Nephron progenitor cell (in vitro differentiated cells): ENCODE results near the gene TDP2.
"Not testable (repeated sequence)": the region's sequence is repeated elsewhere in the genome, so short reads cannot be mapped to it uniquely, and the experiment has no call there.

ENCODE experiments used
- DNase-seq: peaks from one replicate; pipeline ENCODE4 v3.0.0; 2021
- H3K27ac Mint-ChIP-seq: 2 replicates; pipeline ENCODE4 v1.8.0; 2021; ENCODE audit warnings: mild to moderate bottlenecking, moderate library complexity, mixed read lengths
- H3K27me3 Mint-ChIP-seq: 2 replicates; pipeline ENCODE4 v1.8.0; 2021; ENCODE audit warnings: mild to moderate bottlenecking, low read depth, mixed read lengths; ENCODE audit not compliant: poor library complexity
- H3K36me3 Mint-ChIP-seq: 2 replicates; pipeline ENCODE4 v1.8.0; 2021; ENCODE audit warnings: low read depth, mixed read lengths
- H3K4me1 Mint-ChIP-seq: 2 replicates; pipeline ENCODE4 v1.8.0; 2021; ENCODE audit warnings: mixed read lengths
- H3K4me3 Mint-ChIP-seq: 2 replicates; pipeline ENCODE4 v1.8.0; 2021; ENCODE audit warnings: mild to moderate bottlenecking, moderate library complexity, mixed read lengths
- H3K9me3 Mint-ChIP-seq: 2 replicates; pipeline ENCODE4 v1.8.0; 2021; ENCODE audit warnings: mild to moderate bottlenecking, moderate library complexity, mixed read lengths
- CTCF ChIP-seq: fragments of 200-600 bp; sonication (generic); IDR thresholded peaks from 2 replicates; pipeline ENCODE4 v1.5.0; 2021; ENCODE audit warnings: antibody characterized with exemption

TDP2 gene

DNA sequence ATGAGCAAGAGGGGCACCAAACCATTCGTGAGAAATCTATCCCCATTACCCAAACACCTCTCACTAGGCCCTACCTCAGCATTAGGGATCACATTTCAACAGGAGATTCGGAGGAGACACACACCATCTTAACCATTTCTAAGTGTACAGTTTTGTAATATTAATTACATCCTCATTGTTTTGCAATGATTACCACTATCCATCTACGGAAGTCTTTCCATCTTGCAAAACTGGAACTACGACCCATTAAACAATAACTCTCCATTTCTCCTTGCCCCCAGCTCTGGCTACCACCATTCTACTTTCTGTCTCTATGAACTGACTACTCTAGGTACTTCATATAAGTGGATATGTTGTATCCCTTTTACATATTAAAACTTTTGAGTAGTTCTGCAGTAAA lies 20.2 kb upstream of the TDP2 start:
- no peaks in the 10 kb centered on the region for H3K9me3 Mint-ChIP-seq
- H3K4me3 Mint-ChIP-seq, result no peak overlapping the region
- no peak overlapping the region for H3K27ac Mint-ChIP-seq
- peaks cover 6% of the 10 kb centered on the region for H3K27me3 Mint-ChIP-seq
- no peak for TF ChIP-seq CTCF
- DNase-seq, result no peak
- H3K36me3 Mint-ChIP-seq, result peaks cover 26% of the 10 kb centered on the region
- H3K4me1 Mint-ChIP-seq, result peaks cover 10% of the 10 kb centered on the region

- Mint-ChIP-seq H3K27me3 (peaks cover 6% of the 10 kb centered on the region), H3K27ac (no peak overlapping the region), H3K4me1 (peaks cover 10% of the 10 kb centered on the region), H3K36me3 (peaks cover 32% of the 10 kb centered on the region), H3K4me3 (no peak overlapping the region), H3K9me3 (peaks cover 2% of the 10 kb centered on the region)
- TF ChIP-seq CTCF, result no peak
- no peak for DNase-seq
Measured at GRCh38 chr6:24686408-24686807, 19.7 kb upstream of the TDP2 start.

DNA sequence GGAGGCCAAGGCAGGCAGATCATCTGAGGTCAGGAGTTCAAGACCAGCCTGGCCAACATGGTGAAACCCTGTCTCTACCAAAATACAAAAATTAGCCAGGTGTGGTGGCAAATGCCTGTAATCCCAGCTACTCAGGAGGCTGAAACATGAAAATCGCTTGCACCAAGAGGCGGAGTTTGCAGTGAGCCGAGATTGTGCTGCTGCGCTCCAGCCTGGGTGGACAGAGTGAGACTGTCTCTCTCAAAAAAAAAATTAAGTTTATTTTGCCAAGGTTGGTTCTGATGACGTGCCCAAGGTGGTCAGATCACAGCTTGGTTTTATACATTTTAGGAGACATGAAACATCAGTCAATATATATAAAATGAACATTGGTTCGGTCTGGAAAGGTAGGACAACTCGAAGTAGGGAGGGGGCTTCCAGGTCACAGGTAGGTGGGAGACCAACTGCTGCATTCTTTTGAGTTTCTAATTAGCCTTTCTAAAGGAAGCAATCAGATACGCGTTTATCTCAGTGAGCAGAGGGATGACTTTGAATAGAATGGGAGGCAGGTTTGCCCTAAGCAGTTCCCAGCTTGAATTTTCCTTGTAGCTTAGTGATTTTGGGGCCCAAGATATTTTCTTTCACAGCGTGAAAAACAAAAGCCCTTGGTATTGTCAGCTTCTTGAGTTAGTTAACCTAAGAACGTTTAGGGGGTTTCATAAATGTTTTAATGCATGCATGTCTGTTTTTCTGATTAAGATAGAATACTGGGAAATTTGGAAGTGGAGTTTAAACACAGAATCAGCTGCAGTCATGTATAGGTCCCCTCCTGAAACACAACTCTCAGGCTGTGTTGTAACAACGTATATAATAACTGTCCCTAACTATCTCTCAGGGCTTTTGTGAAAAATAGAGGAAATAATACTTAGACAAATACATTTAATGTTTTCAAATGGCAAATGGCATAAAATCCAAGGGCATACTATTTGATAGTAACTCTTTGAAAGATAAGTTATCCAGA lies 16.9 kb upstream of the TDP2 start:
- peaks cover 10% of the 10 kb centered on the region for H3K4me1 Mint-ChIP-seq
- TF ChIP-seq CTCF, result no peak
- H3K36me3 Mint-ChIP-seq, result peaks cover 47% of the 10 kb centered on the region
- no peak overlapping the region for H3K4me3 Mint-ChIP-seq
- H3K27me3 Mint-ChIP-seq, result peaks cover 6% of the 10 kb centered on the region
- peaks cover 12% of the 10 kb centered on the region for H3K9me3 Mint-ChIP-seq
- no peak for DNase-seq
- H3K27ac Mint-ChIP-seq, result no peak overlapping the region

GRCh38 chr6:24680582-24680981 lies 13.9 kb upstream of the TDP2 start:
- no peak overlapping the region for H3K27ac Mint-ChIP-seq
- H3K36me3 Mint-ChIP-seq, result peaks cover 48% of the 10 kb centered on the region
- DNase-seq, result no peak
- no peak for TF ChIP-seq CTCF
- peaks cover 32% of the 10 kb centered on the region for H3K9me3 Mint-ChIP-seq
- no peak overlapping the region for H3K4me3 Mint-ChIP-seq
- H3K27me3 Mint-ChIP-seq, result peaks cover 2% of the 10 kb centered on the region
- peaks cover 10% of the 10 kb centered on the region for H3K4me1 Mint-ChIP-seq

DNA sequence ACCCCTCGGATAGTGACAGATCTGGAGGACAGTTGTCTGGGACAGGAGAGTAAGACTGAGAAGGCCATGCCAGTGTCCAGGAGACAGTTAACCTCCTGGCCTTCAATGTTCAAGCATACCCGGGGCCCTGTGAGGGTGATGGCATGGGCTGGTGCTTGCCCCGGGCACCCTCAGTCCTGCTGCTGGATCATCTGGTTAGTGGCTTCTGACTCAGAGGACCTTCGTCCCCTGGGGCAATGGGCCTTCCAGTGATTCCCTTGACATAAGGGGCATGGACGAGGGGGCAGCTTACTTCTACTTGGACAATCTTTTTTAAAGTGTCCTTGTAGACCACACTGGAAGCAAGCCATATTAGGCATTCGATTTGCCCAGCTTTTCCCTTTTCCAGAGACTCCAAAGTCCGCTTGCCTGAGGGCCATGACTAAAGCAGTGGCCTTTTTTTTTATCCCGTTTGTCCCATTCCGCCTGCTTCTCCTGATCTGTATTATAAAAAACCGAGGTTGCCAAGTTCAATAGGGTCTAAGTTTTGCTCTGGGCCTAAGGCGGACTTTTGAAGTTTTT lies 12.2 kb upstream of the TDP2 start:
- not testable (repeated sequence) for H3K4me1 Mint-ChIP-seq

GRCh38 chr6:24673625-24674024 lies 6.9 kb upstream of the TDP2 start:
- DNase-seq, result no peak
- peaks cover 2% of the 10 kb centered on the region for H3K27me3 Mint-ChIP-seq
- no peak for TF ChIP-seq CTCF

More for the DNA sequence above, 12.2 kb upstream of the TDP2 start:
- H3K4me3 Mint-ChIP-seq, DNase-seq, H3K27ac Mint-ChIP-seq, H3K27me3 Mint-ChIP-seq: not testable (repeated sequence)
- H3K36me3 Mint-ChIP-seq, result peaks cover 61% of the 10 kb centered on the region
- H3K9me3 Mint-ChIP-seq, result peaks cover 49% of the 10 kb centered on the region

More at GRCh38 chr6:24673625-24674024, 6.9 kb upstream of the TDP2 start:
- peaks cover 77% of the 10 kb centered on the region for H3K36me3 Mint-ChIP-seq
- no peak overlapping the region for H3K27ac Mint-ChIP-seq
- H3K9me3 Mint-ChIP-seq, result peaks cover 89% of the 10 kb centered on the region
- no peaks in the 10 kb centered on the region for H3K4me1 Mint-ChIP-seq
- no peak overlapping the region for H3K4me3 Mint-ChIP-seq
